Endometrial microvascular endothelial cells (primary cell): ENCODE measurements around the gene FOXN4. TPM values are rescaled to one million over a fixed set of nuclear protein-coding genes. Genes with fewer than 3 reads are reported as not detected.

Source experiments
- in situ Hi-C: cut with HindIII; loops from 2 replicates; pipeline ENCODE4 v1.10.0; 2017; ENCODE audit warnings: low sequenced_read_pairs, low pct_unique_long_range_greater_than_20kb; ENCODE audit errors: inconsistent ontology term
- total RNA-seq: library from RNA; depleted of rRNA; stranded (reverse); fragments of >200 nt; gene quantifications from one replicate; pipeline ENCODE4 v1.2.3, GENCODE V29; 2015; ENCODE audit errors: inconsistent ontology term

FOXN4 gene
- total RNA-seq, 1 donor from 2014 or later: not detected

GRCh38 chr12:109241936-109242335 lies 67.1 kb downstream of the FOXN4 start:
- in situ Hi-C loops: no loop called here

DNA sequence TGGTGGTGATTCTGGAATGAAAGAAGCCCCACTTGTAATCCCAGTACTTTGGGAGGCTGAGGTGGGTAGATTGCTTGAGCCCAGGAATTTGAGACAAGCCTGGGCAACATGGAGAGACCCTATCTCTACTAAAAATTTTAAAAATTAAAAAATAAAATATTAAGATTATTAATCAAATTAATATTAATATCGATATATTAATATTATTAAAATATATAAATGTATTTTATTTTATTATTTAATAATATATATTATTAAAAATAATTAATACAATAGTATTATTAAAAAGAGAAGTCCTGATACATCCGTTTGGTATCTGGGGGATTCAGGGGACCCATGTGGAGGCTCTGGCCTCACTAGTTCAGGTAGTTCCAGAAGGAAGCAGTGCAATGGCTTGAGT lies 68.7 kb downstream of the FOXN4 start:
- in situ Hi-C loops: no loop called here

DNA sequence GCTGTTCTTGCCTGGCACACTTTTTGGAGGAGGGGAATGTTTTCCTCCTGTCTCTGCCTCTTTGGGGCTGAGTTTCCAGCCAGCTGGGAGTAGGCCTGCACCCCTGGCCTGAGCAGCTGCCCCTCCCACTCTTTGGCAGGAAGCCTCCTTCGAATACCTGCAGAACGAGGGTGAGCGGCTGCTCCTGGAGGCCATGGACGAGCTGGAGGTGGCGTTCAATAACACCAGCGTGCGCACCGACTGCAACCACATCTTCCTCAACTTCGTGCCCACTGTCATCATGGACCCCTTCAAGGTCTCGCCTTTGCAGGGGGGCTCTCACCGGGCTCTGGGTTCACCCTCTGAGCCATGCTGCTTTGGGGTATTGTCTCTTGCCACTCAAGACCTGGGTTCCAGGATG lies 69.4 kb downstream of the FOXN4 start:
- in situ Hi-C loops: no loop called here

DNA sequence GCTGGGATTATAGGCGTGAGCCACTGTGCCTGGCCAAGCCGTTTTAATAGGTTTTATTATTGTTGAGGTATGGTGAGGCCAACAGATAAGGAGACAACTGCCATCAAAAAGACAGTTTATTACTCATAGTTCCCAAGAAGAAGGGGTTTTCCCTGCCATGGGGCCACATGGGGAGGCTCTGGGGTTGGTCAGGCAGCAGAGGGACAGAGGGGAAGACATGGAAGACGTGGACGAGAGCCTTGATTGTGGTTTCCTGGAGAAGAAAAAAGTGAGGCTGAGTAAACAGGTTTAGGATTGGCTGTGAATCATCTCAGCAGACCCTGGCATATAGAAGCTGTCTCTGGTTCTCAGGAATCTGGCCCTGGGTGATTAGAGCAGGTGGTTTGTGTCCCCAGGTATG lies 69.9 kb downstream of the FOXN4 start:
- in situ Hi-C loops: no loop called here

- in situ Hi-C loops: no loop called here
Measured at GRCh38 chr12:109236257-109236656, 72.8 kb downstream of the FOXN4 start.

- in situ Hi-C loops: no loop called here
Measured at GRCh38 chr12:109234012-109234411, 75.1 kb downstream of the FOXN4 start.

GRCh38 chr12:109232731-109233130 lies 76.4 kb downstream of the FOXN4 start:
- in situ Hi-C loops: no loop called here

GRCh38 chr12:109230193-109230592 lies 78.9 kb downstream of the FOXN4 start:
- in situ Hi-C loops: no loop called here

- in situ Hi-C loops: no loop called here
Measured at GRCh38 chr12:109228664-109229063, 80.4 kb downstream of the FOXN4 start.

Other genes with a start within 250 kb of the FOXN4 start
- gene ALKBH2, start 215.8 kb downstream of the FOXN4 start, total RNA-seq: 7.2 TPM
- 139 TPM for gene UNG, start 211.7 kb downstream of the FOXN4 start, total RNA-seq
- gene ACACB, start 192.7 kb downstream of the FOXN4 start, total RNA-seq: 2.5 TPM
- gene MYO1H, start 38.6 kb upstream of the FOXN4 start, total RNA-seq: not detected
- gene KCTD10, start 168.0 kb upstream of the FOXN4 start, total RNA-seq: 63.0 TPM
- 60.6 TPM for gene UBE3B, start 168.3 kb upstream of the FOXN4 start, total RNA-seq